Measurements from ENCODE around the gene ID4. TPM values are rescaled to one million over a fixed set of nuclear protein-coding genes. Genes with fewer than 3 reads are reported as not detected.

Gene ID4
- total and polyA plus RNA-seq, 2 of the 4 experiments (the other 2 are of a cell fraction), result 3.0 to 3.6 TPM

DNA sequence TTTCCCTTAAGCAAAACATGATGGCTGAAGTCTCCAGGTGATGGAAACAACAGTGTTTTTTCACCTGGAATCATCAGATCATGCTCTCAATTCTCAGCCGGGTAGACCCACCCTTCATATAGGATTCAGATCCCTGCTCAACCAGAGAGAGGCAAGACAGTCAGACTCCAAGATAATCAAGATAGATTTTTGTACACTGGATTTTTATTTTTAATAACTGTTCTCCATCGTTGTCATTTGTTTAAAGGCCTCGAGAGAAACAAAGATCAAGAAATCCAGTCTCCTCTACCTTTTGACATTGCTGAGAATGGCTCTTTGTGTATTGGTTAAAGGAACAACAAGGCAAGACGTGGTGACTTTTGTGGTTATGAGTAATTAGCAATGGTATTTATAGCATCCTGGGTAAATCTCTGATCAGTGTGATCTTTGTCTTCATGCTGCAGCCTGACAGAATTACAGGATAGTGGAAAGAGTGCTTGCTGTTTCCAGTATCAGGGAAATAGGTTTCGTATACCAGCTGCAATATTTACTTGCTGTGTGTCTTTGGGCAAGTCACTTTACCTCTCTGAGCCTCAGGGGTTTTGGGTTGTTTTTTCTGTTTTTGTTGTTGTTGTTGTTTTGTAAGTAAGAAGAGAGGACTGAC, 29.9 kb downstream of the ID4 start (continued):
- TF ChIP-seq RAD21 (IDR thresholded peaks at IDR 0.05; ENCODE audit: low read length), result no peak

GRCh38 chr6:19869464-19869863, 32.3 kb downstream of the ID4 start:
- CTCF ChIA-PET, result interaction anchor here (1.1 kb wide), 1 partner anchor 187 kb away, joined by 3 read pairs; no protein-coding TSS in a partner anchor
- no peak for ATAC-seq (ENCODE audit: low read depth)

More at GRCh38 chr6:19869464-19869863, 32.3 kb downstream of the ID4 start:
- Histone ChIP-seq H3K9ac (ENCODE audit: low read depth, low read length) (no peak overlapping the region), H2BK15ac (ENCODE audit: low read depth, low read length) (no peak overlapping the region), H3K4me2 (ENCODE audit: low read depth, low read length) (no peak overlapping the region), H3K18ac (ENCODE audit: low read depth, low read length) (no peak overlapping the region), H3K36me3 (ENCODE audit: control insufficient read depth, insufficient read depth, low read length) (no peaks in the 10 kb centered on the region), H3K27ac (ENCODE audit: insufficient read depth, low read length) (no peak overlapping the region), H4K91ac (ENCODE audit: insufficient read depth, low read depth, low read length) (no peak overlapping the region), H3K4me3 (ENCODE audit: insufficient read depth, low read depth, low read length) (no peak overlapping the region), H2AK5ac (ENCODE audit: low read depth, low read length) (no peak overlapping the region), H3K4ac (ENCODE audit: low read depth, low read length) (no peak overlapping the region), H3K4me1 (ENCODE audit: control insufficient read depth, insufficient read depth, low read length) (no peaks in the 10 kb centered on the region), H2AFZ (replicated peaks; ENCODE audit: low read length, poor library complexity) (no peak overlapping the region), H3K9me1 (ENCODE audit: insufficient read depth, low read length) (no peaks in the 10 kb centered on the region; the same call in 1 of the 2 replicates), H3K79me1 (ENCODE audit: low read depth in 1 of 2, low read length in 2 of 2) (no peaks in the 10 kb centered on the region), H3K27me3 (ENCODE audit: control insufficient read depth, insufficient read depth, low read length) (peaks cover 7% of the 10 kb centered on the region), H3K23ac (ENCODE audit: low read depth, low read length) (no peak overlapping the region), H3K9me3 (ENCODE audit: control insufficient read depth, insufficient read depth, low read length) (no peaks in the 10 kb centered on the region), H4K20me1 (ENCODE audit: insufficient read depth, low read length) (no peaks in the 10 kb centered on the region), H2BK20ac (ENCODE audit: low read depth, low read length) (no peak overlapping the region), H2AK9ac (replicated peaks; ENCODE audit: low read depth, low read length, poor library complexity) (no peak overlapping the region), H3K56ac (ENCODE audit: extremely low read depth, insufficient read depth, low read length) (no peak overlapping the region), H3K14ac (replicated peaks; ENCODE audit: low read depth, low read length) (no peak overlapping the region), H2BK5ac (ENCODE audit: low read depth, low read length, poor library complexity, severe bottlenecking) (no peak overlapping the region), H4K8ac (ENCODE audit: low read depth in 2 of 2, low read length in 2 of 2) (no peak overlapping the region), H4K5ac (ENCODE audit: low read depth, low read length) (no peak overlapping the region), H2BK120ac (ENCODE audit: low read depth, low read length) (no peak overlapping the region)
- TF ChIP-seq USF2 (IDR thresholded peaks at IDR 0.05; ENCODE audit: low read depth, low read length) (no peak), RCOR1 (IDR thresholded peaks at IDR 0.05; ENCODE audit: insufficient replicate concordance, low read length) (no peak), POLR2A (IDR thresholded peaks at IDR 0.05; ENCODE audit: low read depth, low read length) (no peak), RAD21 (IDR thresholded peaks at IDR 0.05; ENCODE audit: low read length) (no peak), RFX5 (IDR thresholded peaks at IDR 0.05; ENCODE audit: low read depth, low read length) (no peak), CHD1 (IDR thresholded peaks at IDR 0.05; ENCODE audit: low read depth, low read length) (no peak), CEBPB (IDR thresholded peaks at IDR 0.05; ENCODE audit: low read depth, low read length) (no peak)
- dilution Hi-C loops (cut with HindIII; ENCODE audit: low sequenced_read_pairs, unreplicated experiment), result no loop called here
- WGBS, 2 experiments (ENCODE audit: extremely low coverage in 2 of 2, insufficient read length in 1 of 2), result no CpG with 5 or more reads among the region's 9 CpGs
- POLR2A ChIA-PET (ENCODE audit: unreplicated experiment), result no interaction called here
- in situ Hi-C loops (cut with MboI; ENCODE audit: low sequenced_read_pairs), result loop anchor here (25.0 kb wide), 3 partner anchors 882 to 1282 kb away; no protein-coding TSS in a partner anchor
- DNase-seq, result no peak
- no TSS peak for BruUV-seq (replicated peaks)
- intact Hi-C loops (cut with micrococcal nuclease), result no loop called here
